HCT116 (cell line): Measurements from ENCODE around the gene ZMAT3. TPM values are rescaled to one million over a fixed set of nuclear protein-coding genes. Genes with fewer than 3 reads are reported as not detected.

ENCODE experiments used
- ATAC-seq: fragments of 200-7000 bp; cut with Tn5 transposase; 2 replicates; pipeline ENCODE4 v1.9.1; 2020; ENCODE audit warnings: mild to moderate bottlenecking, moderate library complexity
- BruUV-seq: library from RNA; stranded (reverse); fragments of 400-500 nt; replicated peaks from 2 replicates; lab custom pipeline; 2021; lab: Mats Ljungman, UMichigan
- CTCF ChIA-PET: fragments of 300-600 bp; sonication (Branson Sonifier 250); formaldehyde crosslinking; loops from one replicate; lab custom pipeline; 2021; ENCODE audit warnings: antibody characterized with exemption; lab: Charles Lee
- POLR2A ChIA-PET: fragments of 300-600, 350-600 bp; sonication (Branson Sonifier 250); formaldehyde crosslinking; loops from one replicate; lab custom pipeline; 2021; ENCODE audit warnings: antibody characterized with exemption; lab: Charles Lee
- RAD21 ChIA-PET, 2 experiments: fragments of 300-600 bp; sonication (Branson Sonifier 250); formaldehyde crosslinking; loops; one replicate each; lab custom pipeline; 2023; ENCODE audit warnings: low total read pairs in 2 of 2; ENCODE audit not compliant: uncharacterized antibody in 2 of 2, unreplicated experiment in 2 of 2, low non-redundant PET in 1 of 2; lab: Charles Lee
- DNase-seq: peaks from one replicate; pipeline ENCODE4 v3.0.0-alpha.2; 2010; ENCODE audit warnings: low read depth, low spot score
- H2AFZ ChIP-seq: fragments of 200-600 bp; shearing (Covaris generic), sonication (generic); 2 replicates; pipeline ENCODE4 v1.6.1; 2017; ENCODE audit warnings: low read depth, mixed run types, mixed read lengths, antibody characterized with exemption, low read length; ENCODE audit not compliant: poor library complexity, severe bottlenecking
- H3K27ac ChIP-seq: 2 replicates; pipeline ENCODE4 v1.5.1; 2012; ENCODE audit warnings: low read depth, low read length
- H3K27me3 ChIP-seq: fragments of 200-600 bp; sonication (generic); 2 replicates; pipeline ENCODE4 v1.6.1; 2016; ENCODE audit warnings: mixed run types, low read length, mixed read lengths; ENCODE audit not compliant: insufficient read depth
- H3K36me3 ChIP-seq, 2 experiments: fragments of 200-500 bp in 1 of 2; fragments of 200-600 bp in 1 of 2; sonication (Bioruptor generic) in 1 of 2; sonication (generic) in 1 of 2; 2 replicates each; pipeline versions ENCODE4 v1.5.1 to v1.6.1; 2014 to 2016; ENCODE audit warnings: low read length in 2 of 2, inconsistent platforms in 1 of 2, mixed read lengths in 1 of 2, mixed run types in 1 of 2; ENCODE audit not compliant: insufficient read depth in 2 of 2, control insufficient read depth in 1 of 2
- H3K4me1 ChIP-seq, 2 experiments: fragments of 200-600 bp in 1 of 2; sonication (generic) in 1 of 2; 2 replicates each; pipeline versions ENCODE4 v1.5.1 to v1.6.1; 2012 to 2017; ENCODE audit warnings: low read length in 2 of 2, inconsistent platforms in 1 of 2, mild to moderate bottlenecking in 1 of 2, mixed read lengths in 1 of 2, mixed run types in 1 of 2, moderate library complexity in 1 of 2; ENCODE audit not compliant: insufficient read depth in 2 of 2, control insufficient read depth in 1 of 2
- H3K4me2 ChIP-seq: fragments of 200-600 bp; sonication (generic); 2 replicates; pipeline ENCODE4 v1.6.1; 2017; ENCODE audit warnings: mixed run types, low read length, mixed read lengths
- H3K4me3 ChIP-seq, 2 experiments: fragments of 200-600 bp in 1 of 2; sonication (generic) in 1 of 2; replicated peaks in 1 of 2; 2 replicates each; pipeline ENCODE4 v1.5.1; 2011 to 2016; ENCODE audit warnings: low read length in 2 of 2, control low read depth in 1 of 2, low read depth in 1 of 2, mild to moderate bottlenecking in 1 of 2, mixed read lengths in 1 of 2, mixed run types in 1 of 2
- H3K79me2 ChIP-seq: fragments of 200-600 bp; sonication (generic); 2 replicates; pipeline ENCODE4 v1.6.1; 2017; ENCODE audit warnings: mild to moderate bottlenecking, mixed run types, low read length, moderate library complexity, mixed read lengths; ENCODE audit not compliant: insufficient read depth
- H3K9ac ChIP-seq: fragments of 200-600 bp; sonication (generic); 2 replicates; pipeline ENCODE4 v1.6.1; 2016; ENCODE audit warnings: low read length, mixed read lengths
- H3K9me2 ChIP-seq: fragments of 200-600 bp; sonication (generic), shearing (Covaris generic); 2 replicates; pipeline ENCODE4 v1.6.1; 2017; ENCODE audit warnings: mixed run types, mild to moderate bottlenecking, moderate library complexity; ENCODE audit not compliant: insufficient read depth
- H3K9me3 ChIP-seq, 2 experiments: fragments of 200-500 bp in 1 of 2; fragments of 200-600 bp in 1 of 2; sonication (Bioruptor generic) in 1 of 2; sonication (generic) in 1 of 2; 2 replicates each; pipeline ENCODE4 v1.6.1; 2014 to 2017; ENCODE audit warnings: low read length in 2 of 2, mixed read lengths in 2 of 2, inconsistent platforms in 1 of 2, low read depth in 1 of 2, mild to moderate bottlenecking in 1 of 2, mixed run types in 1 of 2, moderate library complexity in 1 of 2; ENCODE audit not compliant: control insufficient read depth in 1 of 2, insufficient read depth in 1 of 2
- H4K20me1 ChIP-seq: fragments of 200-600 bp; sonication (generic), shearing (Covaris generic); 2 replicates; pipeline ENCODE4 v1.6.1; 2017; ENCODE audit warnings: mixed run types, mild to moderate bottlenecking, moderate library complexity; ENCODE audit not compliant: insufficient read depth
- CBX3 ChIP-seq: IDR thresholded peaks from 2 replicates; pipeline ENCODE4 v1.6.1; 2012; ENCODE audit warnings: low read depth
- CEBPB ChIP-seq: IDR thresholded peaks from 2 replicates; pipeline ENCODE4 v1.6.1; 2012; ENCODE audit warnings: low read depth
- EZH2phosphoT487 ChIP-seq: fragments of 200-600 bp; IDR thresholded peaks from 2 replicates; pipeline ENCODE4 v1.6.1; 2018; ENCODE audit warnings: antibody characterized with exemption, borderline replicate concordance
- FOSL1 ChIP-seq: IDR thresholded peaks from 2 replicates; pipeline ENCODE4 v1.6.1; 2012; ENCODE audit warnings: low read depth
- JUND ChIP-seq: IDR thresholded peaks from 2 replicates; pipeline ENCODE4 v1.6.1; 2012
- POLR2A ChIP-seq: IDR thresholded peaks from 2 replicates; pipeline ENCODE4 v1.7.0; 2011; ENCODE audit warnings: borderline replicate concordance; ENCODE audit not compliant: insufficient read depth, insufficient read length; ENCODE audit errors: extremely low read depth
- POLR2AphosphoS5 ChIP-seq: IDR thresholded peaks from 2 replicates; pipeline ENCODE4 v1.6.1; 2011; ENCODE audit warnings: mild to moderate bottlenecking, low read depth, low read length, moderate library complexity
- RAD21 ChIP-seq: IDR thresholded peaks from 2 replicates; pipeline ENCODE4 v1.6.1; 2012; ENCODE audit warnings: low read depth, mild to moderate bottlenecking
- SRF ChIP-seq: IDR thresholded peaks from 2 replicates; pipeline ENCODE4 v1.6.1; 2012; ENCODE audit warnings: low read depth
- TCF7L2 ChIP-seq: IDR thresholded peaks from 2 replicates; pipeline ENCODE4 v1.7.0; 2011; ENCODE audit warnings: borderline replicate concordance, inconsistent platforms; ENCODE audit not compliant: insufficient read depth, insufficient read length; ENCODE audit errors: extremely low read depth
- YY1 ChIP-seq: IDR thresholded peaks from 2 replicates; pipeline ENCODE4 v1.6.1; 2011; ENCODE audit warnings: low read length, low read depth, moderate library complexity, mild to moderate bottlenecking; ENCODE audit not compliant: insufficient replicate concordance; ENCODE audit errors: extremely low read depth
- ZFX ChIP-seq: fragments of 450-650 bp; IDR thresholded peaks from 2 replicates; pipeline ENCODE4 v1.6.1; 2017
- ZNF274 ChIP-seq: fragments of 200-500 bp; sonication (Bioruptor generic); IDR thresholded peaks from 2 replicates; pipeline ENCODE4 v1.6.1; 2014; ENCODE audit warnings: mild to moderate bottlenecking, low read depth, low read length, inconsistent platforms
- intact Hi-C: fragments of 100-400 bp; cut with micrococcal nuclease; formaldehyde crosslinking; loops from 2 replicates; pipeline ENCODE4 v1.10.0; 2022
- total RNA-seq: library from RNA; stranded (reverse); gene quantifications from one replicate; pipeline ENCODE4 v1.2.1, GENCODE V29; 2021; ENCODE audit not compliant: unreplicated experiment
- TF ChIP-seq, protein P1 (sequence below), 3 experiments: fragments of 200-600 bp in 1 of 3; sonication (generic) in 1 of 3; IDR thresholded peaks in 2 of 3; conservative IDR thresholded peaks in 1 of 3; 2 replicates each; pipeline ENCODE4 v1.5.1; 2012 to 2017; ENCODE audit warnings: low read depth in 2 of 3, low read length in 2 of 3, antibody characterized with exemption in 1 of 3, borderline replicate concordance in 1 of 3, control low read depth in 1 of 3, mild to moderate bottlenecking in 1 of 3, mixed read lengths in 1 of 3, mixed run types in 1 of 3, moderate library complexity in 1 of 3; ENCODE audit not compliant: insufficient read depth in 1 of 3
- TF ChIP-seq, protein P2 (sequence below): IDR thresholded peaks from 2 replicates; pipeline ENCODE4 v1.6.1; 2012

Gene ZMAT3
- total RNA-seq, 1 experiment from 2014 or later, result 12.1 TPM

DNA sequence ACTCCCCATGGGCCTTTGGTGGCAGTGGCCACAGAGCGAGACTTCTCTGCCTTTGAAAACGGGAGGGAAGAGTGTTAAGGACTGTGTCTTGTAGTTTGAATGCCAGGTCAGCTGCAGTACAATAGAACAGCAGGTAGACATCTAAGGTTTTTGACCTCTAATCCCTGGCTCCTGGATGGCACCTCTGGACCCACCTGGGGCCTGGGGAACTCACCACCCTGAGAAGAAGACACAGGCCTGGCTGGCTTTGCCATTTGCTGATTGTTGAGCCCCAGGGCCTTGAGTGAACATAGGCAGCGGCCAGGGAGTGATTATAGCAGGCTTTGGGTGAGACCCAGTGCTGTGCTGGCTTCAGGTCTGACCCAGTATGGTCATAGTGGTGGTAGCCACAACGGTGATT, 66.4 kb downstream of the ZMAT3 start:
- no peaks in the 10 kb centered on the region for H3K27me3 ChIP-seq
- H3K4me2 ChIP-seq, result no peak overlapping the region
- ChIA-PET POLR2A (no interaction called here), CTCF (no interaction called here), RAD21 (no interaction called here)
- TF ChIP-seq TCF7L2 (no peak), FOSL1 (no peak), YY1 (no peak), ZNF274 (no peak), POLR2A (no peak), POLR2AphosphoS5 (no peak), JUND (no peak), EZH2phosphoT487 (no peak), CEBPB (no peak), SRF (no peak), ZFX (no peak), CBX3 (no peak), RAD21 (no peak)
- TF ChIP-seq, protein P1, sequence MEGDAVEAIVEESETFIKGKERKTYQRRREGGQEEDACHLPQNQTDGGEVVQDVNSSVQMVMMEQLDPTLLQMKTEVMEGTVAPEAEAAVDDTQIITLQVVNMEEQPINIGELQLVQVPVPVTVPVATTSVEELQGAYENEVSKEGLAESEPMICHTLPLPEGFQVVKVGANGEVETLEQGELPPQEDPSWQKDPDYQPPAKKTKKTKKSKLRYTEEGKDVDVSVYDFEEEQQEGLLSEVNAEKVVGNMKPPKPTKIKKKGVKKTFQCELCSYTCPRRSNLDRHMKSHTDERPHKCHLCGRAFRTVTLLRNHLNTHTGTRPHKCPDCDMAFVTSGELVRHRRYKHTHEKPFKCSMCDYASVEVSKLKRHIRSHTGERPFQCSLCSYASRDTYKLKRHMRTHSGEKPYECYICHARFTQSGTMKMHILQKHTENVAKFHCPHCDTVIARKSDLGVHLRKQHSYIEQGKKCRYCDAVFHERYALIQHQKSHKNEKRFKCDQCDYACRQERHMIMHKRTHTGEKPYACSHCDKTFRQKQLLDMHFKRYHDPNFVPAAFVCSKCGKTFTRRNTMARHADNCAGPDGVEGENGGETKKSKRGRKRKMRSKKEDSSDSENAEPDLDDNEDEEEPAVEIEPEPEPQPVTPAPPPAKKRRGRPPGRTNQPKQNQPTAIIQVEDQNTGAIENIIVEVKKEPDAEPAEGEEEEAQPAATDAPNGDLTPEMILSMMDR (IDR thresholded peaks at IDR 0.05 in 2 of 3, conservative IDR thresholded peaks at IDR 0.05 in 1 of 3; ENCODE audit: borderline replicate concordance in 1 of 3, insufficient read depth in 1 of 3, low read depth in 2 of 3, low read length in 2 of 3), result no peak
- TF ChIP-seq, protein P2, sequence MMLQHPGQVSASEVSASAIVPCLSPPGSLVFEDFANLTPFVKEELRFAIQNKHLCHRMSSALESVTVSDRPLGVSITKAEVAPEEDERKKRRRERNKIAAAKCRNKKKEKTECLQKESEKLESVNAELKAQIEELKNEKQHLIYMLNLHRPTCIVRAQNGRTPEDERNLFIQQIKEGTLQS, result no peak
- no peaks in the 10 kb centered on the region for H4K20me1 ChIP-seq
- H3K79me2 ChIP-seq, result no peaks in the 10 kb centered on the region
- H3K9ac ChIP-seq, result no peak overlapping the region
- no peak overlapping the region for H3K4me3 ChIP-seq
- no peaks in the 10 kb centered on the region for H3K9me3 ChIP-seq
- BruUV-seq, result no TSS peak
- no peak overlapping the region for H2AFZ ChIP-seq
- no peak overlapping the region for H3K27ac ChIP-seq
- intact Hi-C loops, result no loop called here
- no peak for DNase-seq
- no peaks in the 10 kb centered on the region for H3K36me3 ChIP-seq
- no peaks in the 10 kb centered on the region for H3K9me2 ChIP-seq
- H3K4me1 ChIP-seq, result no peaks in the 10 kb centered on the region
- ATAC-seq, result no peak
